Left ventricle myocardium inferior (tissue), 1 donor: ENCODE data around the gene HSD11B1L. TPM values are rescaled to one million over a fixed set of nuclear protein-coding genes. Genes with fewer than 3 reads are reported as not detected.

Source experiments
- DNase-seq: peaks from one replicate; pipeline ENCODE4 v3.0.0-alpha.2; 2020
- H3K27ac ChIP-seq: fragments of 200-600 bp; replicated peaks from 2 replicates; pipeline ENCODE4 v1.8.0; 2021
- H3K27me3 ChIP-seq: fragments of 200-600 bp; 2 replicates; pipeline ENCODE4 v1.8.0; 2021; ENCODE audit warnings: low read depth
- H3K36me3 ChIP-seq: fragments of 200-600 bp; 2 replicates; pipeline ENCODE4 v1.8.0; 2021
- H3K4me1 ChIP-seq: fragments of 200-600 bp; 2 replicates; pipeline ENCODE4 v1.8.0; 2021
- H3K4me3 ChIP-seq: fragments of 200-600 bp; 2 replicates; pipeline ENCODE4 v1.8.0; 2021; ENCODE audit warnings: mild to moderate bottlenecking, moderate library complexity
- H3K9me3 ChIP-seq: fragments of 200-600 bp; replicated peaks from 2 replicates; pipeline ENCODE4 v1.8.0; 2021
- CTCF ChIP-seq: fragments of 200-600 bp; IDR thresholded peaks from 2 replicates; pipeline ENCODE4 v1.8.0; 2021; ENCODE audit warnings: antibody characterized with exemption, mild to moderate bottlenecking, borderline replicate concordance
- intact Hi-C: fragments of 100-400 bp; cut with micrococcal nuclease; formaldehyde crosslinking; loops from one replicate; pipeline ENCODE4 v1.11.0; 2022
- long read RNA-seq: library from polyadenylated mRNA; unstranded; transcript quantifications from one replicate; pipeline ENCODE4 v2.0.0, GENCODE V29; 2021
- total RNA-seq: library from RNA; stranded (reverse); fragmentation: NEBNext Ultra II Directional; extraction: Animal tissue kit (Norgen Biotek cat#: 25700); gene quantifications from one replicate; pipeline ENCODE4 v1.2.1, GENCODE V29; 2021
- donor health status: DM: no; HTN: yes; CAD: no; lungs with severe emphysema.

HSD11B1L gene
- 4.5 TPM for total RNA-seq
- long read RNA-seq, partial matches to known transcripts: 3 of 21 reads
- long read RNA-seq, other reads (novel, unspliced or antisense): 11 of 21 reads

GRCh38 chr19:5680437-5681368 is at the start of gene HSD11B1L, which contains the start of gene MICOS13:
HSD11B1L (plus strand) TSS chr19:5681027; CDS start chr19:5684833, 3,806 bp downstream.
MICOS13 (minus strand) TSS chr19:5680516; CDS start chr19:5680486, 30 bp downstream.
- H3K4me3 ChIP-seq: peak within 1 kb of the TSS; percentile 91
- no peak for TF ChIP-seq CTCF
- H3K9me3 ChIP-seq: no peaks in the 10 kb centered on the region
- no peaks in the 10 kb centered on the region for H3K27me3 ChIP-seq
- H3K27ac ChIP-seq: peak within 1 kb of the TSS; percentile 96
- peaks cover 13% of the 10 kb centered on the region for H3K36me3 ChIP-seq
- intact Hi-C loops: no loop called here
- peak; percentile 99 for DNase-seq
- H3K4me1 ChIP-seq: peaks cover 38% of the 10 kb centered on the region

GRCh38 chr19:5631567-5632240 is 49.1 kb upstream of the HSD11B1L start:
- intact Hi-C loops: no loop called here
- DNase-seq: no peak
- H3K4me1 ChIP-seq: peaks cover 99% of the 10 kb centered on the region
- TF ChIP-seq CTCF: no peak
- peak overlapping the region; percentile 45 for H3K27ac ChIP-seq
- H3K4me3 ChIP-seq: peak overlapping the region; percentile 31
- H3K27me3 ChIP-seq: no peaks in the 10 kb centered on the region
- H3K36me3 ChIP-seq: peaks cover 23% of the 10 kb centered on the region
- no peaks in the 10 kb centered on the region for H3K9me3 ChIP-seq

GRCh38 chr19:5632241-5632612 is 48.6 kb upstream of the HSD11B1L start:
- H3K36me3 ChIP-seq: peaks cover 18% of the 10 kb centered on the region
- no peak for TF ChIP-seq CTCF
- intact Hi-C loops: no loop called here
- H3K4me3 ChIP-seq: no peak overlapping the region
- no peak for DNase-seq
- H3K27me3 ChIP-seq: no peaks in the 10 kb centered on the region
- peak overlapping the region; percentile 45 for H3K27ac ChIP-seq
- H3K9me3 ChIP-seq: no peaks in the 10 kb centered on the region
- H3K4me1 ChIP-seq: peaks cover 95% of the 10 kb centered on the region

GRCh38 chr19:5632657-5633056 is 48.2 kb upstream of the HSD11B1L start:
- TF ChIP-seq CTCF: no peak
- Histone ChIP-seq H3K4me3 (no peak overlapping the region), H3K27me3 (no peaks in the 10 kb centered on the region), H3K9me3 (no peaks in the 10 kb centered on the region), H3K36me3 (peaks cover 14% of the 10 kb centered on the region), H3K27ac (no peak overlapping the region), H3K4me1 (peaks cover 95% of the 10 kb centered on the region)
- DNase-seq: no peak
- intact Hi-C loops: no loop called here

DNA sequence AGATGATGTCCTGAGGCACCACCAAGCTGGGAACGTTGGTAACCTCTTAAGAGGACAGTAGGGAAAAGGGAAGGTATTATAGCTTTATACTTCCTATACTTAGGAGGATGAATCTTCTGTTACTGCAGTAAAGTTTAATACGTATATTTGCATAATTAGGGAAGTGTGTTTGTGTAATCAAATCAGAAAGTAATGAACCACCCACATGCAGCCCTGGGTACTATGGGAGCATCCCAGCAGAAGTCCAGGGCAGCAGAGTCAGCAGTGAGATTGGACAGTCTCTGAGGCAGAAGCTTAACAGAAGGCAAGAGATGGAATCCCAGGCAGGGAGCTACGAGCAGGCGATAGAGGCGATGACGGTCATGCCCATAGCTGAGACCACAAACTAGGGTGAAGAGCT is 45.4 kb upstream of the HSD11B1L start:
- Histone ChIP-seq H3K27me3 (no peaks in the 10 kb centered on the region), H3K27ac (no peak overlapping the region), H3K9me3 (no peaks in the 10 kb centered on the region), H3K36me3 (peaks cover 2% of the 10 kb centered on the region), H3K4me3 (no peak overlapping the region), H3K4me1 (peaks cover 69% of the 10 kb centered on the region)
- intact Hi-C loops: no loop called here
- TF ChIP-seq CTCF: no peak
- DNase-seq: no peak
